Femur (tissue), 1 donor: ENCODE measurements around the gene RYR2.
"Not testable (repeated sequence)": the region's sequence is repeated elsewhere in the genome, so short reads cannot be mapped to it uniquely, and the experiment has no call there.

ENCODE experiments used
- DNase-seq: peaks from one replicate; pipeline ENCODE4 v3.0.0-alpha.2; 2017

The RYR2 gene

DNA sequence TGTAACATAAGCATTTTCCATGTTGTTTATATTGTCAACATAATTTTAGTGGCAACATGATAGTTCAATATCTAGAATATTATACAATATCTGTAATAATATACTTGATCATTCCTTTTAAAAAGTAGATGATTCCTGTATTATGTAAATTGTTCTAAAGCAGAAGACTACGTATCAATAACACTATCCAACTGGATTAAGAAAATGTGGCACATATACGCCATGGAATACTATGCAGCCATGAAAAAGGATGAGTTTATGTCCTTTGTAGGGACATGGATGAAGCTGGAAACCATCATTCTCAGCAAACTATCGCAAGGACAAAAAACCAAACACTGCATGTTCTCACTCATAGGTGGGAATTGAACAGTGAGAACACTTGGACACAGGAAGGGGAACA lies 329.5 kb downstream of the RYR2 start:
- DNase-seq: not testable (repeated sequence)

- peak; percentile 57 for DNase-seq
These were observed 341.8 kb downstream of the RYR2 start for GRCh38 chr1:237383791-237384190.

DNA sequence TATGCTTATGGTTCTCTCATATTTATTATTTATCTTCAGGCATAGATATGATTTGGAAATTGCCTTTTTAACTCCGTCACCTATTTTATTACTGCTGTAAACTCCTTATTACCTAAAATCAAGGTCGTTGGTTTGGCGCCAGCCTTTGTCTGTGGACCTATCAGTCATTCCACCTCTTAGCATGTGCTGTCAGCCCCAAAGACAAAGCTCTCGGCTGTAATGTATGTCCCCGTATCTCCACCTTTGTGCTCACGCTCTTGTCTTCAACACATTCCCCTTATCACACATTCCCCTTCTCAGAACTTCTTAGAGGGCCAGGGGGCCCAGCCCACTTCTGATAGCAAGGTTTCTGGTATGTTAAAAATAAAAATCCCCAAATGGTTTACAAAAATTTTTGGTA lies 342.2 kb downstream of the RYR2 start:
- DNase-seq: no peak

- no peak for DNase-seq
These were observed 344.6 kb downstream of the RYR2 start for GRCh38 chr1:237386362-237387143.

GRCh38 chr1:237387144-237387505 lies 345.1 kb downstream of the RYR2 start:
- no peak for DNase-seq

- DNase-seq: no peak
These were observed 348.8 kb downstream of the RYR2 start for GRCh38 chr1:237390823-237391222.

- no peak for DNase-seq
These were observed 351.6 kb downstream of the RYR2 start for GRCh38 chr1:237393632-237394031.

GRCh38 chr1:237394281-237394680 lies 352.3 kb downstream of the RYR2 start:
- DNase-seq: no peak

- peak; percentile 25 for DNase-seq
These were observed 354.4 kb downstream of the RYR2 start for GRCh38 chr1:237396426-237396825.

GRCh38 chr1:237398751-237399150 lies 356.8 kb downstream of the RYR2 start:
- no peak for DNase-seq

DNA sequence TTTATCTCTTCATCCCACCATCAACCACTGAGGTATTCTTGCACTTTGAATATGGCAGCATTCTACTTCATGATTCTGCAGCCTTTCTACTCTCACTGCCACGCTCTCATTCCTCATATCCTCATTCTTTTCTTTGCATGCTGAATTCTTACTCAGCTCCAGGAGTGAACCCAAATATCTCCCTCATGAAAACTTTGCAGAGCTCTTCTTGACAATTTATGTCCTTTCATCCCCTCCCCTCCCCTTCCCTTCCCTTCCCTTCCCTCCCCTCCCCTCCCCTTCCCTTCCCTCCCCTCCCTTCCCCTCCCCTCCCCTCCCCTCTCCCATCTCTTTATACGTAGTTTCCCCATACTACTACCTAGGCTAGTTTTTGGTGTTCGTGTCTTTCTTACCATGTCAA lies 363.9 kb downstream of the RYR2 start:
- no peak for DNase-seq

- no peak for DNase-seq
These were observed 369.6 kb downstream of the RYR2 start for GRCh38 chr1:237411621-237412020.

GRCh38 chr1:237416924-237417655 lies 375.1 kb downstream of the RYR2 start:
- no peak for DNase-seq

GRCh38 chr1:237428809-237429208 lies 386.8 kb downstream of the RYR2 start:
- no peak for DNase-seq

- no peak for DNase-seq
These were observed 387.3 kb downstream of the RYR2 start for GRCh38 chr1:237429252-237429651.

- DNase-seq: no peak
These were observed 389.5 kb downstream of the RYR2 start for GRCh38 chr1:237431448-237431847.

DNA sequence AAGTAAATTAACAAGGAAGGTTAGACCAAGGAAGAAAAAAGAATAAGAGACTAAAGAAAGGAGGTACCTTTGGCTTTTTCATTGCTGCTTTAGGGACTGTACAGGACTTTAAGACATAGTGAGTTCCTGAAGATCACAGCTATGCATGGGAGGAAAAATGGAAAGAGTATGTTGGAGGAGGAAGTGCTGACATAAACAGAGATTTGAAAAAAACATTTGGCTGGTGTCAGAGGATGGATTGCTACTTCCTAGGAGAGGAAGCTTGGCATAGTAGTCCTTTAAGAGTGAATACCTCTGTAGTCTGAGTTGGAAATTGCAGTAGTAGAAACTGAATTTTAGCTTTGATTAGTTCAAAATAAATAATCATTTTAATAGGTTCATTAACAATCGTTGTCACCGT lies 398.4 kb downstream of the RYR2 start:
- no peak for DNase-seq

- DNase-seq: no peak
These were observed 402.3 kb downstream of the RYR2 start for GRCh38 chr1:237444120-237444790.

- no peak for DNase-seq
These were observed 406.1 kb downstream of the RYR2 start for GRCh38 chr1:237448042-237448441.

DNA sequence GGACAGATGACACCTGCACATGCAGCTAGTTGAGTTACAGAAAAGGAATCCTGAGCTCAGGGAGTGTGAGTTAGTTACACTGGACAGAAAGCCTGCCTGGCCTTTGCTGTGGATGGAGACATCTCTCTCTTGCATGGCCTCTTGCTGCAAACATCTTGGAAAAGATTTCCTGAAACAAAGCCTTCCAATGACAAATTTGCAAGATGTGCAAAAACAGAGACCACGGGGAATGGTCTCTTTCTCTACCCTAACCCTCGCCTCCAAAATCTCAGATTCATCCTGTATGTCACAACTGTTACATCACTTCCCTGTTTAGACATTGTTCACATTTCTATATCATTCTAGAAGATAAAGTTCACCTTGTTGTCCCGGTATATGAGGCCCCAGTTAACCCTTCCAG lies 415.6 kb downstream of the RYR2 start:
- no peak for DNase-seq

DNA sequence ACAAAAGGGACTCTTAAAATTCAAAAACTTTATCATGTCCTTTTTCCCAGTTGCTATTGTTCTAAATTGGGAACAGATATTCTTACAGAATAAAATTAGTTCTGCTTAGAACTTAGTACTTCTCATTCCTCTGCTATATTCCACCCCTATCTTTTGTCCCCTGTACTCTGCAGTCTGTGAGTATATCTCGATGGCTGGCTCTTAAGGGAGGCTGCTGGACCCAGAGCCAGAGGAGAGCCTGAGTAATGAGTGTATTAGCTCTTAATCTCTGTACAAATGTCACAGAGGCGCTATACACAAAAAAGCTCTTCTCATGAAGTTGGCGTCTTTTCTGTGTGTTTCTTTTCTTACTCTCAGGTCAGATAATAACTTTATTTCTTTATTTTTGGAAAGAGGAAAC lies 425.3 kb downstream of the RYR2 start:
- DNase-seq: no peak

DNA sequence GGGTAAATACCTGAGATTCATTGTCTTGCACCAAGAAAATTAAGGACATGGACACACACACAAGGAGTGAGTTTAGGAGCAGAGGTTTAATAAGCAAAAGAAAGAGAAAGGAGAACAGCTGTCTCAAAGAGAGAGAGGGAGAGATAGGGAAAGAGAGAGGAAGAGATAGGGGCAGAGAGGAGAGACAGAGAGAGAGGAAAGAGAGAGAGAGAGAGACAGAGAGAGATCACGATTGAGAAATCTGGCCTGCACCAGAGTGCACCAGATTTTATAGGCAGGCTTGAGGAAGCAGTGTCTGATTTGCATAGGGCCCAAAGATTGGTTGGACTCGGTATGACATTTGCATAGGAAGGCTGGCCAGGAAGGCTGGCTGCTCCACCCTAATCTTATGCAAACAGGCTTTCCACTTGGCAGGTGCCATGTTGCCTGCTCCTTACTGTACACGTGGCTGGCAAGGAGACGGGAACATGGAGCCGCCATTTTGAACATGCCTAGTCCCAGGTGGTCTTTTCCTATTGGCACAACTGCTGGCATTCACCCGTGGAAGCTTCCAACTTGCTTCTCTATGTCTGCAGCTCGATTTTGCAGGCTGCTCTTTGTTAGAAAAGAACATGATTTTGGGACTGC lies 428.8 kb downstream of the RYR2 start:
- peak; percentile 15 for DNase-seq

DNA sequence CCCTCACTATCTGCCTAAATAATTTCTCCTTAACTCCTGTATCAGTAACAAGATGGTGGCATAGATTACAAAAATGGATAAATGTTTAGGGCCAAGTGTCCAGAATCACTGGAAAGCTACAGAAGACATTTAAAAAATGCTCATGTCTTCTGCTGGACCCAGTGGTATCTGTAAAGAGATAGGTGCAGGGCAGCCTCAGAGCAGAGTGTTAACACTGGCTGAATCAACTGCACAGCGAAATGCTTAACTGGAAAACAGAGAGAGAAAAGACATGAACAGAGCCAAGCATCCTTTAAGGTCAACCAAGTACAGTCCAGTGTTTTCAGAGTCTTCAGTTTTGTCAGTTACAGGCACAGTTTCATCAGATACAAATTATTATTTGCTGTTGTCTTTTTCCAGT lies 429.4 kb downstream of the RYR2 start:
- no peak for DNase-seq

GRCh38 chr1:237471956-237472355 lies 430.0 kb downstream of the RYR2 start:
- DNase-seq: no peak
